ENCODE measurements around the gene ZAR1L.

DNA sequence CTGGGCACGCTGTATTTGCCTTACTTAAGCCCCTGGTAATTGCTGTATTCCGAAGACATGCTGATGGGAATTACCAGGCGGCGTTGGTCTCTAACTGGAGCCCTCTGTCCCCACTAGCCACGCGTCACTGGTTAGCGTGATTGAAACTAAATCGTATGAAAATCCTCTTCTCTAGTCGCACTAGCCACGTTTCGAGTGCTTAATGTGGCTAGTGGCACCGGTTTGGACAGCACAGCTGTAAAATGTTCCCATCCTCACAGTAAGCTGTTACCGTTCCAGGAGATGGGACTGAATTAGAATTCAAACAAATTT, 821 bp upstream of the ZAR1L start:
- TF ChIP-seq POLR2A (IDR thresholded peaks at IDR 0.05) = no peak
- TF ChIP-seq, protein P1, sequence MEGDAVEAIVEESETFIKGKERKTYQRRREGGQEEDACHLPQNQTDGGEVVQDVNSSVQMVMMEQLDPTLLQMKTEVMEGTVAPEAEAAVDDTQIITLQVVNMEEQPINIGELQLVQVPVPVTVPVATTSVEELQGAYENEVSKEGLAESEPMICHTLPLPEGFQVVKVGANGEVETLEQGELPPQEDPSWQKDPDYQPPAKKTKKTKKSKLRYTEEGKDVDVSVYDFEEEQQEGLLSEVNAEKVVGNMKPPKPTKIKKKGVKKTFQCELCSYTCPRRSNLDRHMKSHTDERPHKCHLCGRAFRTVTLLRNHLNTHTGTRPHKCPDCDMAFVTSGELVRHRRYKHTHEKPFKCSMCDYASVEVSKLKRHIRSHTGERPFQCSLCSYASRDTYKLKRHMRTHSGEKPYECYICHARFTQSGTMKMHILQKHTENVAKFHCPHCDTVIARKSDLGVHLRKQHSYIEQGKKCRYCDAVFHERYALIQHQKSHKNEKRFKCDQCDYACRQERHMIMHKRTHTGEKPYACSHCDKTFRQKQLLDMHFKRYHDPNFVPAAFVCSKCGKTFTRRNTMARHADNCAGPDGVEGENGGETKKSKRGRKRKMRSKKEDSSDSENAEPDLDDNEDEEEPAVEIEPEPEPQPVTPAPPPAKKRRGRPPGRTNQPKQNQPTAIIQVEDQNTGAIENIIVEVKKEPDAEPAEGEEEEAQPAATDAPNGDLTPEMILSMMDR (IDR thresholded peaks at IDR 0.05) = no peak

Data from ovary (tissue), 3 donors.